GM12878 (cell line): Measurements from ENCODE around the gene DCX. TPM values are rescaled to one million over a fixed set of nuclear protein-coding genes. Genes with fewer than 3 reads are reported as not detected.

Experiments
- ATAC-seq: fragments of 200-7000 bp; cut with Tn5 transposase; 3 replicates; pipeline ENCODE4 v1.9.1; 2020; ENCODE audit warnings: mild to moderate bottlenecking, moderate library complexity
- BruUV-seq: library from RNA; stranded (reverse); fragments of 400-500 nt; replicated peaks from 2 replicates; lab custom pipeline; 2021; lab: Mats Ljungman, UMichigan
- CTCF ChIA-PET: fragments of 300-600 bp; sonication (Branson Sonifier 250); formaldehyde crosslinking; extraction: SDS; loops from one replicate; lab custom pipeline; 2021; ENCODE audit warnings: inconsistent platforms; lab: Yijun Ruan, JAX
- POLR2A ChIA-PET: fragments of 350-600 bp; formaldehyde crosslinking; extraction: SDS; loops from one replicate; lab custom pipeline; 2021; ENCODE audit warnings: inconsistent platforms; lab: Charles Lee
- RAD21 ChIA-PET: fragments of 300-600 bp; sonication (Branson Sonifier 250); formaldehyde crosslinking; loops from one replicate; lab custom pipeline; 2023; ENCODE audit warnings: antibody characterized with exemption; ENCODE audit not compliant: unreplicated experiment; lab: Charles Lee
- SMC1A ChIA-PET: fragments of 300-600 bp; sonication (Branson Sonifier 250); formaldehyde crosslinking; loops from one replicate; lab custom pipeline; 2023; ENCODE audit not compliant: unreplicated experiment, uncharacterized antibody; lab: Charles Lee
- DNase-seq: peaks from one replicate; pipeline ENCODE4 v3.0.0-alpha.2; 2011; ENCODE audit warnings: low read depth, low spot score
- FAIRE-seq: peaks from 3 replicates; lab custom pipeline; 2011; peaks lifted over from hg19 to GRCh38; lab: Jason Lieb, UNC
- H2AFZ ChIP-seq: 2 replicates; pipeline ENCODE4 v1.6.0; 2011; ENCODE audit warnings: low read depth, low read length, control low read depth; ENCODE audit not compliant: control insufficient read depth
- H3K27ac ChIP-seq: 2 replicates; pipeline ENCODE4 v1.5.1; 2011; ENCODE audit warnings: control low read depth; ENCODE audit not compliant: control insufficient read depth, insufficient read depth
- H3K27me3 ChIP-seq, 2 experiments: replicated peaks in 1 of 2; 2 replicates each; pipeline versions ENCODE4 v1.6.0 to v1.6.1; 2011; ENCODE audit warnings: low read length in 1 of 2; ENCODE audit not compliant: control insufficient read depth in 2 of 2, insufficient read depth in 2 of 2
- H3K36me3 ChIP-seq, 2 experiments: 2 replicates each; pipeline ENCODE4 v1.5.1; 2011; ENCODE audit warnings: low read length in 1 of 2; ENCODE audit not compliant: control insufficient read depth in 2 of 2, insufficient read depth in 2 of 2
- H3K4me1 ChIP-seq: 2 replicates; pipeline ENCODE4 v1.6.1; 2011; ENCODE audit warnings: mild to moderate bottlenecking, low read length, moderate library complexity, mixed read lengths; ENCODE audit not compliant: control insufficient read depth, insufficient read depth
- H3K4me2 ChIP-seq: 2 replicates; pipeline ENCODE4 v1.6.0; 2011; ENCODE audit warnings: control low read depth; ENCODE audit not compliant: control insufficient read depth, insufficient read depth
- H3K4me3 ChIP-seq: fragments of 200-600 bp; sonication (generic); 2 replicates; pipeline ENCODE4 v1.5.1; 2016
- H3K79me2 ChIP-seq: 2 replicates; pipeline ENCODE4 v1.6.0; 2011; ENCODE audit warnings: low read length; ENCODE audit not compliant: control insufficient read depth, insufficient read depth
- H3K9ac ChIP-seq: 2 replicates; pipeline ENCODE4 v1.8.0; 2011; ENCODE audit warnings: low read length, control low read depth, mixed read lengths; ENCODE audit not compliant: control insufficient read depth, insufficient read depth
- H3K9me3 ChIP-seq: replicated peaks from 3 replicates; pipeline ENCODE4 v1.5.1; 2011; ENCODE audit warnings: mild to moderate bottlenecking, low read length; ENCODE audit not compliant: control insufficient read depth, insufficient read depth
- H4K20me1 ChIP-seq: 2 replicates; pipeline ENCODE4 v1.6.0; 2011; ENCODE audit not compliant: control insufficient read depth, insufficient read depth
- BCL11A ChIP-seq: IDR thresholded peaks from 2 replicates; pipeline ENCODE4 v1.6.1; 2011; ENCODE audit warnings: low read depth, low read length
- EP300 ChIP-seq, 2 experiments: fragments of 150-350 bp in 1 of 2; IDR thresholded peaks; 2 replicates each; pipeline ENCODE4 v1.6.1; 2011 to 2012; ENCODE audit warnings: low read depth in 2 of 2, low read length in 2 of 2, borderline replicate concordance in 1 of 2, improper control_type of control experiment in 1 of 2, inconsistent platforms in 1 of 2; ENCODE audit not compliant: control insufficient read depth in 1 of 2
- ESRRA ChIP-seq: IDR thresholded peaks from 2 replicates; pipeline ENCODE4 v1.6.1; 2012; ENCODE audit warnings: mild to moderate bottlenecking, low read length, improper control_type of control experiment
- HDAC6 ChIP-seq: fragments of 200-600 bp; sonication (generic); IDR thresholded peaks from one replicate; pipeline ENCODE4 v1.8.0; 2017; ENCODE audit warnings: antibody characterized with exemption; ENCODE audit not compliant: unreplicated experiment
- MYC ChIP-seq: IDR thresholded peaks from 2 replicates; pipeline ENCODE4 v1.6.1; 2011; ENCODE audit warnings: mild to moderate bottlenecking, low read length, moderate library complexity, inconsistent platforms; ENCODE audit not compliant: insufficient read depth, insufficient replicate concordance, insufficient read length, severe bottlenecking
- NFYB ChIP-seq: IDR thresholded peaks from 2 replicates; pipeline ENCODE4 v1.6.1; 2011; ENCODE audit warnings: low read depth, mild to moderate bottlenecking, low read length, improper control_type of control experiment, moderate library complexity; ENCODE audit not compliant: insufficient read depth
- STAT3 ChIP-seq: IDR thresholded peaks from 2 replicates; pipeline ENCODE4 v1.6.1; 2011; ENCODE audit warnings: low read depth, low read length, improper control_type of control experiment
- TBL1XR1 ChIP-seq: IDR thresholded peaks from 2 replicates; pipeline ENCODE4 v1.6.1; 2012; ENCODE audit warnings: low read depth, low read length, improper control_type of control experiment
- WGBS: methylation state at CpG from one replicate; pipeline ENCODE4 v1.1.6; 2016; ENCODE audit warnings: low lambda C conversion rate; ENCODE audit not compliant: insufficient replicate concordance, insufficient coverage; ENCODE audit errors: missing lambda C conversion rate; 5-methylcytosine and 5-hydroxymethylcytosine counted together
- in situ Hi-C: fragments of 300-500 bp; cut with MboI; formaldehyde crosslinking; loops from 9 replicates; pipeline ENCODE4 v1.14.3; 2018; ENCODE audit warnings: mixed read lengths
- intact Hi-C: fragments of 100-400 bp; cut with micrococcal nuclease; formaldehyde crosslinking; loops from one replicate; pipeline ENCODE4 v1.14.2; 2022; ENCODE audit not compliant: unreplicated experiment
- polyA plus RNA-seq, 11 experiments: library from polyadenylated mRNA; depleted of rRNA in 4 of 11; unstranded in 6 of 11; stranded (reverse) in 5 of 11; fragments of >200 nt; fragmentation: Nextera tagmentation in 4 of 11; fragmentation: Illumina TruSeq in 1 of 11; extraction: Ambion mirVana in 4 of 11; extraction: Trizol in 1 of 11; gene quantifications; 1 replicate in 1 of 11; 2 replicates in 10 of 11; pipeline versions ENCODE4 v1.2.1 to v1.2.3, GENCODE V29; 2011 to 2016; ENCODE audit warnings: inconsistent platforms in 2 of 11, missing spikeins in 2 of 11, low read depth in 1 of 11
- total RNA-seq, 4 experiments: library from RNA; depleted of rRNA in 3 of 4; stranded (reverse); fragments of >200 nt in 3 of 4; fragmentation: Illumina TruSeq in 1 of 4; extraction: Trizol in 1 of 4; gene quantifications; 2 replicates each; pipeline versions ENCODE4 v1.2.1 to v1.2.3, GENCODE V29; 2013 to 2021
- TF ChIP-seq, protein P1 (sequence below): IDR thresholded peaks from 2 replicates; pipeline ENCODE4 v1.6.1; 2011; ENCODE audit warnings: low read depth, low read length, improper control_type of control experiment, borderline replicate concordance

DCX gene
- total and polyA plus RNA-seq, 10 of the 15 experiments (the other 5 are each of a cell fraction or from before 2014, with no cell fraction given): under 0.01 TPM; not detected in 9

DNA sequence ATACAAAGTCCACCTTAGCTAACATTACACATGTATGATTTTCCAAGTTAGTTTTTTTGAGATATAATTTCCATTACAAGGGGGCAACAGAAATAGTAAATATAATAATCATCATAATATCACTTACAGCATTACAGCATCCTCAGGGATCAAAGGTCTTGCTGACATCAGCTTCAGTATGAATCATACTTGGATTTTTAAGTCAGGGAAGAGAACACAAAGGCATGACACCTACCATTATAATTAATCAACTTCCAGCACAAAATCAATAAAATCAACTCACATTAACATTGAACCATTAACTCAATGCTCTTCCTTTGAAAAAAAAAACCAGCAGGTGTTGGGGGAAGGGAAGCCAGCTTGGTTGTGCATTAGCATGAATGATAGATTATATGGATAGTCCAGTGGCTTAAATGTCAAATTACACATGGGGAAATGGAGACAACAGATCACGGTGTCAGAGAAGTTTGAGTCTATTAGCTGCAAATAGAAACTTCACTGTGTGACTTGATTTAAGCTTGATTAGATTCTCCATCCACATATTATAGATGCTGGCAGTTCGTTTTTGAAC is 74.8 kb downstream of the DCX start:
- Histone ChIP-seq H3K79me2 (no peaks in the 10 kb centered on the region), H3K9me3 (no peaks in the 10 kb centered on the region), H4K20me1 (no peaks in the 10 kb centered on the region), H3K4me3 (no peak overlapping the region), H3K4me2 (no peak overlapping the region), H3K4me1 (no peaks in the 10 kb centered on the region), H2AFZ (no peak overlapping the region), H3K36me3 (no peaks in the 10 kb centered on the region), H3K9ac (no peak overlapping the region), H3K27me3 (no peaks in the 10 kb centered on the region; a peak in 1 of 4 replicates), H3K27ac (no peak overlapping the region)
- ChIA-PET RAD21 (no interaction called here), SMC1A (interaction anchor here (1.1 to 1.2 kb wide), 2 partner anchors 16 to 18 kb away, joined by 3 read pairs; no protein-coding TSS in a partner anchor), POLR2A (no interaction called here), CTCF (interaction anchor here (0.6 kb wide), 1 partner anchor 1233 kb away, joined by 3 read pairs; no protein-coding TSS in a partner anchor)
- WGBS: 3% methylated on average over 2 of the region's 2 CpGs
- TF ChIP-seq BCL11A: no peak
- TF ChIP-seq, protein P1, sequence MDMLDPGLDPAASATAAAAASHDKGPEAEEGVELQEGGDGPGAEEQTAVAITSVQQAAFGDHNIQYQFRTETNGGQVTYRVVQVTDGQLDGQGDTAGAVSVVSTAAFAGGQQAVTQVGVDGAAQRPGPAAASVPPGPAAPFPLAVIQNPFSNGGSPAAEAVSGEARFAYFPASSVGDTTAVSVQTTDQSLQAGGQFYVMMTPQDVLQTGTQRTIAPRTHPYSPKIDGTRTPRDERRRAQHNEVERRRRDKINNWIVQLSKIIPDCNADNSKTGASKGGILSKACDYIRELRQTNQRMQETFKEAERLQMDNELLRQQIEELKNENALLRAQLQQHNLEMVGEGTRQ: no peak
- TF ChIP-seq MYC: no peak
- no peak for TF ChIP-seq STAT3
- TF ChIP-seq ESRRA: no peak
- TF ChIP-seq EP300 (IDR thresholded peaks at IDR 0.05; ENCODE audit: borderline replicate concordance in 1 of 2, control insufficient read depth in 1 of 2, low read depth in 2 of 2, low read length in 2 of 2): no peak
- TF ChIP-seq HDAC6: no peak
- no peak for TF ChIP-seq TBL1XR1
- TF ChIP-seq NFYB: no peak
- BruUV-seq: no TSS peak
- in situ Hi-C loops (no loop called here), intact Hi-C loops (no loop called here)
- no peak for ATAC-seq
- DNase-seq: no peak
- FAIRE-seq: no peak
